GM19023 (cell line): Measurements from ENCODE around the gene RGS17.
"Not testable (repeated sequence)": the region's sequence is repeated elsewhere in the genome, so short reads cannot be mapped to it uniquely, and the experiment has no call there.

Source experiments
- ATAC-seq: cut with Tn5 transposase; IDR thresholded peaks from one replicate; pipeline ENCODE4 v1.9.1; 2021; ENCODE audit warnings: mild to moderate bottlenecking, moderate library complexity; ENCODE audit not compliant: unreplicated experiment

Gene RGS17

GRCh38 chr6:153131037-153131981, at the start of gene RGS17:
Gene RGS17, minus strand, starts transcription at chr6:153131282. Its CDS starts 87,264 bp downstream, at chr6:153044018.
- peak; percentile 57 for ATAC-seq

- ATAC-seq = no peak
Measured at GRCh38 chr6:153172815-153173214, 41.7 kb upstream of the RGS17 start.

GRCh38 chr6:153170511-153170910, 39.4 kb upstream of the RGS17 start:
- ATAC-seq = no peak

- no peak for ATAC-seq
Measured at GRCh38 chr6:153167907-153168306, 36.8 kb upstream of the RGS17 start.

- no peak for ATAC-seq
Measured at GRCh38 chr6:153167061-153167891, 36.2 kb upstream of the RGS17 start.

GRCh38 chr6:153162646-153163045, 31.6 kb upstream of the RGS17 start:
- no peak for ATAC-seq

GRCh38 chr6:153162172-153162571, 31.1 kb upstream of the RGS17 start:
- no peak for ATAC-seq

- ATAC-seq = no peak
Measured at GRCh38 chr6:153160221-153160620, 29.1 kb upstream of the RGS17 start.

- no peak for ATAC-seq
Measured at GRCh38 chr6:153150752-153151440, 19.8 kb upstream of the RGS17 start.

GRCh38 chr6:153150371-153150751, 19.3 kb upstream of the RGS17 start:
- ATAC-seq = no peak

- ATAC-seq = no peak
Measured at GRCh38 chr6:153149891-153150290, 18.8 kb upstream of the RGS17 start.

GRCh38 chr6:153146413-153146812, 15.3 kb upstream of the RGS17 start:
- ATAC-seq = no peak

- no peak for ATAC-seq
Measured at GRCh38 chr6:153145591-153145990, 14.5 kb upstream of the RGS17 start.

GRCh38 chr6:153143200-153143599, 12.1 kb upstream of the RGS17 start:
- no peak for ATAC-seq

GRCh38 chr6:153140299-153140698, 9.2 kb upstream of the RGS17 start:
- ATAC-seq = no peak

- ATAC-seq = no peak
Measured at GRCh38 chr6:153138930-153139329, 7.8 kb upstream of the RGS17 start.

GRCh38 chr6:153135681-153136080, 4.6 kb upstream of the RGS17 start:
- ATAC-seq = no peak

GRCh38 chr6:153133667-153134066, 2.6 kb upstream of the RGS17 start:
- ATAC-seq = not testable (repeated sequence)

- peak; percentile 32 for ATAC-seq
Measured at GRCh38 chr6:153130515-153131036, 506 bp downstream of the RGS17 start.

GRCh38 chr6:153129873-153130514, 1.1 kb downstream of the RGS17 start:
- ATAC-seq = peak; percentile 4
